Body of pancreas (tissue), 4 donors: ENCODE measurements around the gene PRELID2.

Experiments used
- POLR2A ChIP-seq, 3 donors: fragments of 450-650 bp; IDR thresholded peaks; one replicate each; pipeline ENCODE4 v1.6.1; 2016; ENCODE audit warnings: antibody characterized with exemption in 3 of 3, mild to moderate bottlenecking in 2 of 3
- TF ChIP-seq, protein P1 (sequence below), 7 experiments: fragments of 450-650 bp in 4 of 7; fragments of 200-600 bp in 3 of 7; sonication (generic) in 3 of 7; IDR thresholded peaks; one replicate each; pipeline ENCODE4 v1.5.1; 2016 to 2019; ENCODE audit warnings: antibody characterized with exemption in 7 of 7

DNA sequence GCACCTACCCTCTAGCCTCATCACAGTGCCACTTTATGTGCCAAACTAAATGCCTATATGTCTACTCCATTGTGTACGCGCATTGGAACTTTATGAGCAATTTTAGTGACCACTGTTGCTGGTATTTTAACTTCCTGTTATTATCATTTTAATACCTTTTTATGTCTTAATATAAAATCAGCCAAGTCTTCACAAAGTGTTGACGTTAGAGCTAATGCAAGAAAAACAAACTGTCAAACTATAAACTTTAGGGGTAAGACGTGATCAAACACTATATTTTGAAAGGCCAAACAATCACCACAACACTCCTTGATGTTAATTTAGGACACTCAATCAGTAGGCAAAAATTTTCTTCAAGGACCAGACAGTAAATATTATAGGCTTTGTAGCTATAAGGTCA is 73.9 kb downstream of the PRELID2 start:
- TF ChIP-seq, protein P1, sequence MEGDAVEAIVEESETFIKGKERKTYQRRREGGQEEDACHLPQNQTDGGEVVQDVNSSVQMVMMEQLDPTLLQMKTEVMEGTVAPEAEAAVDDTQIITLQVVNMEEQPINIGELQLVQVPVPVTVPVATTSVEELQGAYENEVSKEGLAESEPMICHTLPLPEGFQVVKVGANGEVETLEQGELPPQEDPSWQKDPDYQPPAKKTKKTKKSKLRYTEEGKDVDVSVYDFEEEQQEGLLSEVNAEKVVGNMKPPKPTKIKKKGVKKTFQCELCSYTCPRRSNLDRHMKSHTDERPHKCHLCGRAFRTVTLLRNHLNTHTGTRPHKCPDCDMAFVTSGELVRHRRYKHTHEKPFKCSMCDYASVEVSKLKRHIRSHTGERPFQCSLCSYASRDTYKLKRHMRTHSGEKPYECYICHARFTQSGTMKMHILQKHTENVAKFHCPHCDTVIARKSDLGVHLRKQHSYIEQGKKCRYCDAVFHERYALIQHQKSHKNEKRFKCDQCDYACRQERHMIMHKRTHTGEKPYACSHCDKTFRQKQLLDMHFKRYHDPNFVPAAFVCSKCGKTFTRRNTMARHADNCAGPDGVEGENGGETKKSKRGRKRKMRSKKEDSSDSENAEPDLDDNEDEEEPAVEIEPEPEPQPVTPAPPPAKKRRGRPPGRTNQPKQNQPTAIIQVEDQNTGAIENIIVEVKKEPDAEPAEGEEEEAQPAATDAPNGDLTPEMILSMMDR (IDR thresholded peaks at IDR 0.05), result no peak
- TF ChIP-seq POLR2A (IDR thresholded peaks at IDR 0.05), result no peak
